ENCODE results near the gene UBTF.
A peak's percentile ranks its signal among the peaks of the same experiment; 100 is the strongest.

The UBTF gene

DNA sequence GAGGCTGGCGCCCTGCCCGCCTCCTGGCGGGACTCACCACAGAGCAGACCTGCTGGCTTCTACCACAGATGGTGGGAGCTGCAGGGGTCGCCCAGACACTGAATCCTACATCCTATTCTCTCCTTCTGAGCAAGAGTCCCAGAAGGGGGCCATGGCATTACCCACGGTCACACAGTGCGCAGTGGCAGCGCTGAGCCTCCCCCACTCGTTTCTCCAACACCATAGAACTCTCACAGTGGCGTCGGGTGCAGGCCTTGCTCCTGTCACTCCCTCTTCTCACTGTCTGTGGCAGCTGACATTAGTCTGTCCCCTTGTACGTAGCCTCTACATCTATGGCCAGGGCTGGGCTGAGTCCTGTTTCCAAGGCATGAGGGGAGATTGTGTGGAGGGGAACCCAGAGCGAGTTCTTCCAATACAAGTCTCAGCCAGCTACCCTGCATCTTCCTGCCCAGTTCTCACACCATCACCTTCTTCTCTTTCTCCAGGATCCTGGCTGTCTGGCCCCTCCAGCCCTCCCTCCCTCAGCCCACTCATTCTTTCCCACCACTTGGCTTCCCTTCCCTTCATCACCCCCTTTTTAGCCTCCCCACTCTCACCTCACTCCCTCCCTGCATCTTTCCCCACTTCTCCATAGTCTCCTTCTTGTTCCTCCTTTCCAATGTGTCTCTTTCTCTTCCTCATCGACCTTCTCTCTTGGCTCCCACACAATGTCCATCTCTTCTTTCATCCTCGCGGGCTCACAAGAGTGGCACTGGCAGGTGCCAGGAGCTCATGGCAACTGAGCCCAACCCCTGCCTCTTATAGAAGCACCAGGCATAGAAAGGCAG lies 5.9 kb downstream of the UBTF start:
- no peak for DNase-seq (ENCODE audit: low spot score)

DNA sequence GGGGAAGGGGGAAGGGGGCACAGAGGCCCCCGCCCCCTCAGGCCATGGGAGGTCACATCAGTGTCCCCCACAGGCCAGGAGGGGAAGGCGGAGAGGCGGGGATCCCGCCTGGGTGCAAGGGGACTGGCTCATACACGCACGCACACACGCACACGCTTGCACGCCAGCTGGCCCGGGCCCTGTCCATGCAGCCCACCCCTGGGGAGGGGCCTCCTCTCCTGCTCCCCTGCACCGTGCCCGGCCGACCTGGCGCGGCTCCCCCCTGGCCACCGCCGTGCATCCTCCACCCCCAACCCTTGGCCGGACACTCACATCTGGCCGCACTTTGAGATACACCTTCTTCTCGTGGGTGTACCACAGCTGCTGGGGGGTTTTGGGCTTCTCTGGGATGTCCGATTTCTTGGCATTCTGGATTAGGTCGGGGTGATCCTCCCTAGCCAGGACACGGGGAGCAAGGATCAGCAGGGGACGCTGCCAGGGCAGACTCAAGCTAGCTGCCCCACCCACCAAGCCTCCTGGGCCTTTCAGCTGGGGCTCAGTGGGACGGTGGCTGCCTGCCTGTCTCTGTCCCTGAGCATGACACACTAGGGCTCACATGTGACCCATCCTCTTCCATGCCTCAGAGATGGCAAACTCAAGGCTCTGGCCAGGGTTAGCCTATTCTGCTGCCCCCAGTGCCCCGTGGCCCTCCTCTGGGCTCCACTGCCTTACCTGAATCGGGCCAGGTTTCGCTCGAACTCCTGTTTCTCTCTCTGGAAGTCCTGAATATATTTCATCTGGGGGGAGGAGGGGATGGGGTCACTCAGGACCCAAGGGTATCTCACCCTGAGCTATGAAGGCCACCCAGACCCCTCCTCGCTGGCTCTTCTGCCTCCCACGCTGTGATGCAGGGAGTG lies 6.7 kb downstream of the UBTF start:
- DNase-seq (ENCODE audit: low spot score) = no peak

DNA sequence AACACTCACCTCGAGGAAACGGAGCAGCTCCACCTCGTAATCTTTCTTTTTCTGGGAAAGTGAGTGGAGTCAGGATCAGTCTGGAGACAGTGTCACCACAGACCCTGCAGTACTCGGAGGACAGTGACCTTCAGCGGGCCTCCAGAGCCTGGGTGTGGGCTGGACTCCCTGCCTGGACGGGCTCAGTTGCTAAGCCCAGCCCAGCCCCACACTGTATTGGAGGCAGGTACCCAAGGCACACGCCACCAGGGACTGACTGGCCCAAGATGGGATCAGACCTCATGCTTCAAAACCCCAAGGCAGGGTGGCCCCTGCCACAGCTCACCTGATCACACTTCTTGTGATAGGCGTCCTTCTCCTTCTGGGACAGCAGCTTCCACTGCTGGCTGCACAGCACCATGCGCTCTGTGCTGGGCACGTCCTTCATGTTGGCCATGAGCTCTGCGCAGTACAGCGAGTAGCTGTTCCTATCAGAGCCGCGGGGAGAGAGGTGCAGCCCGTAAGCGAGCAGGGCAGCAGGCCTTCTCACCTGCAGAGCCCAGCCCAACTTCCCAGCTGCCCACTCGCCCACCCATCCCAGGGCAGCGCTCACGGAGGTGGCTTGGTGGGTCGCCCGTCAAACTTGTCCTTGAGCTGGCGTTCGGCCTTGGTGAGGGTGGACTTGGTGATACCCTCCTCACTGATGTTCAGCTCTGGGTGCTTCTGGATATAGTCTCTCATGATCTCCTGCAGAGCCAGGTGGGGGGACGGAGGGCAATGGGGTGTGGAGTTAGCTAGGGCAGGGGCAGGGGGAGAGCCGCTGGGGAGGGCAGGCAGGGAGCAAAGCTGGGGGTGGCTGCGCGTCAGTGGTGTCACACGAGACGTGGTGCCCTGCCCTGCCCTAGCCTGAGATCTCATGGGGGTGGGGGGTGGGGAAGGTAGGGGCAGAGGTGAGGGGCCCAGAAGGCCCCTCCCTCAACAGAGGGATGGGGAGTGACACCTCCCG lies 7.9 kb downstream of the UBTF start:
- DNase-seq (ENCODE audit: low spot score) = no peak

DNA sequence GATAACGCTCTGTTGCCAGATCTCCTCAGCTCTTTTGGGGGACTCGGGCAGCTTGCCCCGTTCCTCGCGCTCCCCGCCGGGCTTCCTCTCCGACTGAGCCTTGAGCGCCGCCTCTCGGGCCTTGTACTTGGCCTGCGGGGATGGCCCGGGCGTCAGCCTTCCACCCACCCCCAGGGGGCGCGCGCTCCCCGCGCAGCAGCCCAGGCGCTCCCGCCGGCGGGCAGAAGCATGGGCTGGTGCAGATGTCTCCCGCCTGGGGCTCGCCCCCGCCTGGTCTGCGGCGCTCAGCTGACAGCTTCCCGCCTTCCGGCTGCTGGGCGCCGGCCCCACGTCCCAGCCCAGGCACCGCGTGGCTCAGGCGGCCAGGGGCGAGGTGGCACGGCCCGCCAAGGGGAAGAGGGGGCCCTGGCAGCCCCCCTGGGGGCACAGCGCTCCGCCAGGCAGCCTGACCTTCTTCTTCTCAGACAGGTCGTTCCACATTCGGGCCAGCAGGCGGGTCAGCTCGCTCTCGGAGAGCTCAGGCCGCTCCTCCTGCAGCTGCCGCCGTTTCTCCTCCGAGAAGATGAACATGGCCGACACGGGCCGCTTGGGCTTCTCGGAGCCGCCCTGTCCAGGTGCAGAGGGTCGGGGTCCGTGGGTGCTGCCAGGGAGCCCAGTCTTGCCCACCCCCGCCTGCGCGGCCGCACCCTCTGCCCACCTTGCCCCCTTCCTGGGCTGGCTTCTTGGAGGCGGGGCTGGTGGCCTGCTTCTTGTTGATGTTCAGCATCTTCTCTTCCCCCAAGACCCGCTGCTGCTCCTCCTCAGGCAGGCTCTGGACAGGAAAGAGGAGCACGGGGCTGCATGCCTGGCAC lies 8.9 kb downstream of the UBTF start:
- DNase-seq (ENCODE audit: low spot score) = peak; percentile 96

DNA sequence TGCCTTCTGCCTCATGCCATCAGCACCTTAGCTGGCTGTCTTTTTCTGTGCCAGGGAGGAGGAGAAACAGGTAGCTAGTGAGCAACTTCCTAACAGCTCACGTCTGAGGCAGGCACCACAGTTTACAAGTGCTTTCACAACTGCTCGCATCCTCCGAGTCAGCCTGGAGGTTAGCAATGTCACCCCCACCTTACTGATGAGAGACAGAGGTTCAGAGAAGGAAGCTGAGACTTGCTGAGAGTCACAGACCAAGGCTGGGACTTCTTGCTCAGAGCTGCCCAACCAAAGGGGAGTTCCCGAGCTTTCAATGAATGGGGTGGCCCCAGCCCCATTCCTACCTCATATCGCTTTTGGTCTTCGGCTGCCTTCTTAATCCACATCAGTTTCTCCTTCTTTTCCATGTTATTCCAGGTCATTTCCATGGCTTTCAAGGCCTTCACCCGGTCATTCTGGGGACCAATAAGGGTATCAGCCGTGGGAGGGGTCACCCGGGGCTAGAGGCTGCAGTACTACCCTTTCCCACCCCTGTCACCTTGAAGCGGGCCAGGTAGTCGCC lies 9.6 kb downstream of the UBTF start:
- no peak for DNase-seq (ENCODE audit: low spot score)

DNA sequence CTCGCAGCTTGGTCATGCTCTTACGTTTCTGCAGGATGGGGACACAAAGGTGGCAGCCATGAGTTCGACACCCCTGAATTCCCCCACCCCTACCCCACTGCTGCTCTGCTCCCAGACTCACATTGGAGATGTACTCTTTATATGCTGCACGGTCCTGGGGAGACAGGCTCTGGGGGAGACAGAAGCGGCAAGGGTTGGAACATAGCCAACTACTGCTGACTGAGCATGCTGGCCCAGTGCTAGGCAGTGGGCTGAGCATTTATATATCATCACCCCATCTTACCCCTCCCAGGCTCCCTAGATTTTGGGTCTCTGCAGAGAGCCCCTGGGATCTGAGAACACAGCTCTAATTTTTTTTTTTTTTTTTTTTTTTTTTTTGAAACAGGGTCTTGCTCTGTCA lies 11.7 kb downstream of the UBTF start:
- DNase-seq (ENCODE audit: low spot score) = no peak

DNA sequence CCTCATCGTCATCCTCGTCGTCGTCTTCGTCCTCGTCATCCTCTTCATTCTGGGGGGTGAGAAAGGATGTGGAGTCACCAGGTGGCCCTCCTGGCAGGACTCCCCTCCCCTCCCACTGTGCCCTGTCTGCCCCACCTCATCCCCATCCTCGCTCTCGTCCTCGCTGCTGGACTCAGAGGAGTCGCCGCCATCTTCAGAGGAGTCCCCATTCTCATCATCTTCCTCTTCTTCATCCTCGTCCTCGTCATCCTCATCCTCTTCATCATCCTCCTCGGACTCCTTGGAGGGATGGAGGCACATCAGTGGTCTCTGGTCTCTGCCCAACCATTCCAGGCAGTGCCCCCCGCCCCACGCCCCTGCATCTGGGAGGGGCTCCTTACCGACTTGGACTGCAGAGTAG lies 12.2 kb downstream of the UBTF start:
- DNase-seq (ENCODE audit: low spot score) = no peak

DNA sequence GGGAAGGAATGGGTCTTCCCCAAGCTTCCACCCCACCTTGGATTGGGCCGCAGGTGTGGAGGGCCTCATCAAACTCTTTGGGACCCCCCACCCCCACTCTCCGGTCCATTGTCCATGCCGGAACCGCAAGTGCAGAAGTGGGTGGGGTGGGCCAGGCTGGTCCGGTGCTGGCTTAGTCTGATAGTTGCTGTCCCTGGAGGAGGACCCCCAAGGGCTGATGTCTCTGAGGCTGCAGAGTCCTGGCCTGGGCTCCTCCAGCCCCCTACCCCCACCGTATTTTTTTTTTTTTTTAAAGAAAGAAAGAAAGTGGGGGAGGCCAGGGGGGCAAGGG lies 12.7 kb downstream of the UBTF start:
- no peak for DNase-seq (ENCODE audit: low spot score)

DNA sequence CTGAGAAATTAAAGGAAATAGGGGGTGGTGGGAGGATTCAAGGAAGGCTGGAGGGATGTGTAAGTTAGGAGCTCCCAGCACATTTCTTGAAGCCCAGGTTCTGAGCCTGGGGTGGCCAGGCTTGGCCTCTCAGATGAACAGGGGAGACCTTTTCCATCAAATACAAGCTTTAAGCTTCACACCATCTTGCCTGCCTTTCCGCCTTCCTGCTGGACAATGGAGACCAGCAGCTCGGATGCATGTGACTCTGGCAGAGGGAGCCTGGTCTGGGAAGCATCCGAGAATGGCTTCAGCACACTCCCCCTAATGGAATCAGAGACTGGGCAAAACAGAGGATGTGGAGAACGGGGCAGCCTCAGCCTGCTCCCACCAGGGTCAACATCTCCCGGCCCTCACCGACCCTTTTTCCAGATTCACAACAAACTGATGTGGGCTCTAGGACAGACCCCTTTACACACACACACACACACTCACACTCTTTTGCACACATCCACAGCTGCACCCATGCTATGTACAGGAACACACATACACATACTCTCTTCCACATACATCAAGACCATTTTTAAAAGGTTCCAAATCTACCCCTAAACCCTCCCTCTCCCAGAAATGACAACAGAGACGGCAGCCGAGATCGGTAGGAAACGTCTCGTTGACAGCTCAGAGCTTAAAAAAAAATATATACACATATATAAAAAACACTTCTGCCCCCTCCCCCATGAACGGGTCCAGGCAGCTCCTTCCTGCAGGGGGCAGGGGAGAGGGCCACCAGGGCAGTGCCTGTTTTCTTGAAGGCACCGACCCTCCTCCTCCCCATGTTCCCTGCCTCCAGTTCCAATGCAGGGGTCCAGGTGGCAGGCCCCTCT lies 13.3 kb downstream of the UBTF start:
- DNase-seq (ENCODE audit: low spot score) = no peak

DNA sequence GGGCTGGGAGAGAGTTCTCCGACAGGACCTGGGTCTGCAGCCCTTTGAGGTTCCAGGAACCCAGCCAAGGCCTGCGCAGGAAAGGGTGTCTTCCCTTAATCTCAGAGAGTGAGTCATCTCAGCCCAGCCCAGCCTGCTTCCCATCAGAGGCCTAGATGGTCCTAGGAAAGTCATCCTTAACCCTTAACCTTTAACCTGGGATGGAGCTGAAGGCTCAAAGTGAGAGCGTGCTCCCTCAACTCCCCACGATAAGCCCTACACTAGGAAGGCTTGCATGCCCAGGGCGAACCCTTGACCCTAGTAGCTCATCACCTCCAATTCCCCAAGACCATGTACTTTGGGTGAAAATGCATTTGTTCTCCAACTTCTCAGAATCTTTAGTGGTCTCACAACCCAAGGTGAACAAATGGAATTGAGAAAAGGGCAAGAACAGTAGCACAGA lies 15.0 kb downstream of the UBTF start:
- DNase-seq (ENCODE audit: low spot score) = no peak

DNA sequence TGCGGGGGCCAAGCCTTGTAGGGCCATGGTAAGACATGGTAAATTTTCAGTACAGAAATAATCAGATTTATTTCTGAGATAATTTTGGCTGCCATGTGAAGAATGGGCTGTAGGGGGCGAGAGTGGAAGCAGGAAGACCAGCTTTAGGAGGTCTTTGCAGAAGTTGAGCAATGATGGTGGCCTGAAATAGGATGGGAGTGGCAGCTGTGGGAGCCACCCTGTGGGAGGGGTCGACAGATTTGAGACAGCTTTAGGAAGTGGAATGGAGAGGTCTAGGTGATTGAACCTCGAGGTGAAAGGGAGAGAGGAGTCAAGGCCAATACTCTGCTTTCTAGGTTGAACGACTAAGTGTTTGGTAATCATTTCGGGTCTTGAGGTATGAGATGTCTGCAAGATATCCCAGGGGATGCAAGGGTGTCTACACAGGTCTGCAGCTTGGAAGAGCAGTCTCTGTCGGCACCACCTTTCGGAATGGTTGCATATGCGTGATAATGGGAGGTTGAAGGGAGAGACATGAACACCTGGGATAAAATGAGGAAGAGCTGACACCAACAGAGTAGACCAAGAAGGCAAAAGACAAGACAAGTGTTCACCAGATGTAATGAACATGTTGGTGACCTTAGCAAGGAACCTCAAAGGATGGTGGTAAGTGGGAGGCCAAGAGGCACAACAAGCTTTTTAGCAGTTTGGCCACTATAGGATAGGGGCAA lies 15.6 kb downstream of the UBTF start:
- DNase-seq (ENCODE audit: low spot score) = peak; percentile 81

DNA sequence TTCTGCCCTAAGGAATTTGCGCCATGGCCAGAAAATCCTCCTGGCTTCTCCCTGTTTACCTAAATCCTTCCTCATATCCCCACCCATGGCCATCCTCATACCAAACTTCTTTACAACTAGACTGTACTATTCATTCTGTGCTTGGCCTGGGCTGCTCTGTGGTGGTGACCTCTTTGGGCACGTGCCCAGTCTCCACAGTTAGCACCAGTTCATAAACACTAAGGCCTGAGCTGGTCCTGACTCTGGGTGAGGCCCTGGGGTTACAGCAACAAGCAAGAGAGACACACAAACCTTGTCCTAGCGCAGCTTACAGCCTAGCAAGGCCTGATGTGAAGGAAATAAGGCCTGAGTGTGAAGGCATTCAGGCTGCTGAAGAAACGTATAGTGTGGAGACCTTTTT lies 16.7 kb downstream of the UBTF start:
- no peak for DNase-seq (ENCODE audit: low spot score)

DNA sequence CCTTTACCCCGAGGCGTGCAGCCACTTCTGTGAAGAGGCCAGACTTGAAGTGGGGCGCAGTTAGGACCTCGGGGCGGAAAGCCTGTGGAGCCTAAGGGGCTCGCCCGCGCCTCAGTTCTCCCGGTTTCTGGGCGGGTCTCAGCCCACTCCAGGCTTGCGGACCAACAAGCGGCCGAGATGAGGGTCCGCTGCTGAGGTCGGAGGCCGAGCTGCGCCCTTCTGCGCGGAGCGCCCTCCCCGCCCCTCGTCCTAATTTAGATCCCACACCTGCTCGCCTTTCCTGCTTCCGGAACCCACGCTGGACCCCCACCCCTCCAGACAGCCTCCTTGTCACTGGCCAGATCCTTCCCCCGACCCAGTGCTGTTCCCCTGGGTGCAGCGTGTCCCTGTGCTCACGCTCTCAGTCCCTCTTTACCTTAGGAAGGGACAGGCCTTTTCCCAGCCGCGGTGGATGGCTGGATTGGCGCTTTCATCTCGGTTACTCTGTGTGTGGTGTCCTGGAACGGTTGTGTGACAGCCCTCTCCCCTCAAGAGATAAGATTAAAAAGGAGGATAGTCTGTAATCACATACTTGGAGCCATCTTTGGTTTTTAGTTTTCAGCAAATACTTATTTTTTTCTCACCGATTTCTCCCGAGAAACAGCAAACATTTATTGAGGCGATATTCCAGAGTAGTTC lies 18.9 kb downstream of the UBTF start:
- peak; percentile 43 for DNase-seq (ENCODE audit: low spot score)

DNA sequence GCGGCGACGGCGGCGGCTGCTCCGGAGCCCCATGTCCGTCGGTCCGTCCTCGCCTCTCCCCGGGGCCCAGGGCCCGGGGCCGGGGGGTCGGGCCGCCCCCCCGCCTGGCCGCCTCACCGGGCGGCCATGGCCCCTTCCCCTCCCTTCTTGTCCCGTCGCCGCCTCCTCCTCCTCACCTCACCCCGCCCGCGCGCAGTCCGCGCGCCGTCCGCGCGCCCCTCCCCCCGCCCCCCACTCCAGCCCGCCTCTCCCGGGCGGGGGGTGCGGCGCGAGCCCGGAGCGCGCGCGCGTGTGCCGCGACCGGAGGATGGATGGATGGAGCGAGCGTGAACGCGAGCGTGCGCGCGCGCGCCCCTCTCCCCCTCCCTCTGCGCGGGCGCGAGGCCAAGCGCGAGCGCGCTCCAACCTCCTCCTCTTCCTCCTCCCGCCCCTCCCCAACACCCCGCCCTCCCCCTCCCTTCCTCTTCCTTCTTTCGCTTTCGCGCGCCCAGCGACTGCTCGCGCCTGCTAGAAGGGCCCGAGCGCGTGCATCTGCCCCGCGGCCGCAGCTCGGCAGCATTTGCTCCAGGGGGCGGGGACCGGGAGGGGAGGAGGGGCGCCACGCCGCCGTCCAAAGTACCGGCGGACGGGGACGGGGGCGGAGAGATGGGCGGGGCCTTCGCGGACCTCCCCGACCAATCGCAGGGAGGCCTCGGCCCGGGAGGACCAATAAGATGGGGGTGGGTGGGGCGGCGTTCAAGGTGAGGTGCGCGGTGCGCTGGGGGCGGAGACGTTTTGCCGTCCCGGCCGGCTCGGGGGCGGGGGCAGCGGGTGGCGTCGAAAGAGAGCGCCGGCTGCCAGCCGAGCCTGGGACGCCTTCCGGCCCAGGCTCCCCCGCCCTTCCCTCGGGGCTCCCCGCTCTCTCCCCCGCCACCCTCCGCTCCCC lies 19.7 kb downstream of the UBTF start, which contains the start of gene ATXN7L3:
Gene ATXN7L3, minus strand, starts transcription at position 332 of the 925 bp plus-strand sequence. CDS start 1,814 bp downstream, outside the sequence.
- DNase-seq (ENCODE audit: low spot score) = peak; percentile 99

DNA sequence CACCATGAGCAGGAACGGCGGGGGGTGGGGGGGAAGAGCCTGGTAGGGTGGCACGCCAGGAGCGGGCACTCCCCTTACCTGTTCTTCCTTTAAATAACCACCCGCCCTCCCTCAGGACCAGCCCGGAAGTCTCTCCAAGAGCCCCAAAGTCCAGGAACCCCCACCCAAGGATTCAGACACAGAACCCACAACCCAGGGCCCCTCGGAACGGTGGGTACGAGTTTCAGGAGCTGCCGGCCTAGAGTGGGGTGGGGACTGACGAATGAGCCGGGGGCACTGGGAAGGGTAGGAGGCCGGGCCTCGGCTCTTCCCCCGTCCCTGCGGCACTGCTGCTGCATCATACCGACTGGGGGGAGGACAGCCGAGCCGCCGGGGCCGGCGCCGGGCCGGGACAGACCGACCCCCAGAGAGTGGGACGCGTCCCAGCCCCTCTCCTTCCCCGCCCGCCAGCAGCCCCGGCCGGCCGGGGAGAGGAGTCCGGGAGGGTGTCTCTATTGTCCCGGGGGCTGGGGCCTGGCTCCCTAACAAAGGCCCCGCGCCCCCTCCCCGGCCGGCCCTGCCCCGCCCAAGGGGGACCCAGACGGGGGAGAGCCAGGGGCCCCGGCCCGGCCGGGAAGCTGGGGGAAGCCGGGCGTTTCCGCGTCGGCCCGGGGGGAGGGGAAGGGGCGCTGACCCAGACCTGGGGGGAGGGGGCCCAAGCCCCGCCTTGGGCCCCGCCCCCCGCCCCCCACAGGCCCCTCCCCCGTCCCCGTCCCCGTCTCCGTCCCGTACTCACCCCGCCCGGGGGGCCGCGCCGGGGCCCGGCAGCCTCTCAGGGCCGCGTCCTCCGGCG lies 20.5 kb downstream of the UBTF start:
- peak; percentile 87 for DNase-seq (ENCODE audit: low spot score)

DNA sequence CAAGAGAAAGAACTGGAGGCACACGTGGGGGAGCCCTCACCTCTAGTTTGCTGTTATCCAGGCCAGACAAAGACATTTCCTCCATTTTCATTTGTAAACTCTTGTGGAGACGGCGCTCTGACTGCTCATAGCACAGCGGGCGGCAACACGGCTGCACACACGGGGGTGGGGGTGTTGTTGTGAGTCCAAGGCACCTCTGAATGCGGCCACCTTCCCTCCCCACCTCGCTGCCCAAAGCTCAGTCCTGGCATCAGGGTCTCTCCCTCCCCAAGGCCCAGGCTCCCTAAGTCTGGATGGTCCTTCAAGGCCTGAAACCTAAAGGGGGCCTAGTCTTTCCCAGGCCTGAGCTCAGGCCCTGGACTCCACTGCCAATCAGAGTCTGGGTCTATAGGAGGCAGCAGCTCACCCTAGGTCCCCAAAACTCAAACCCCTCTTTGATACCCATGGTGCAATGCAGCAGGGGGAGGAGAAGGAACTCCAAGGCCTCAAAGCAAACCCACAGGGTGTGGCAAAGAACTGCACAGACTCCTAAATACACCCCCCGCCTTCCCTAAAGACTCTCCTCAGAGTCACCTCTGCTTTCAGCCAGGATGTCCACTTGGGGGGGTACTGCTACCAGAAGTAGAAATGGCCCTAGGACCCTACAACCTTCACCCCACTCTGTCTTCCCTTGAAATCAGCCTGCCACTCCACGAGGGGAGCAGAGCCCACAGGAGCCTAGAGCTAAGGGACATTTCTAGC lies 21.3 kb downstream of the UBTF start:
- no peak for DNase-seq (ENCODE audit: low spot score)
